Progenitor cell of endocrine pancreas (in vitro differentiated cells): Measurements from ENCODE around the gene DHRS11. TPM values are rescaled to one million over a fixed set of nuclear protein-coding genes. Genes with fewer than 3 reads are reported as not detected.

Source experiments
- DNase-seq: peaks from one replicate; pipeline ENCODE4 v3.0.0; 2021; ENCODE audit warnings: low spot score; ENCODE audit not compliant: unreplicated experiment
- H3K27ac Mint-ChIP-seq: 2 replicates; pipeline ENCODE4 v1.8.0; 2021; ENCODE audit warnings: mild to moderate bottlenecking, moderate library complexity, mixed read lengths
- H3K27me3 Mint-ChIP-seq: 2 replicates; pipeline ENCODE4 v1.8.0; 2021; ENCODE audit warnings: mixed read lengths
- H3K36me3 Mint-ChIP-seq: 2 replicates; pipeline ENCODE4 v1.8.0; 2022; ENCODE audit warnings: mixed read lengths; ENCODE audit not compliant: insufficient read depth
- H3K4me1 Mint-ChIP-seq: 2 replicates; pipeline ENCODE4 v1.8.0; 2021; ENCODE audit warnings: low read depth, mixed read lengths
- H3K4me3 Mint-ChIP-seq: 2 replicates; pipeline ENCODE4 v1.8.0; 2021; ENCODE audit warnings: low read depth, mild to moderate bottlenecking, moderate library complexity, mixed read lengths
- H3K9me3 Mint-ChIP-seq: 2 replicates; pipeline ENCODE4 v1.8.0; 2021; ENCODE audit warnings: low read depth, mixed read lengths
- CTCF ChIP-seq: fragments of 200-600 bp; sonication (generic); IDR thresholded peaks from one replicate; pipeline ENCODE4 v1.5.0; 2021; ENCODE audit warnings: antibody characterized with exemption, mild to moderate bottlenecking; ENCODE audit not compliant: unreplicated experiment
- total RNA-seq: library from RNA; stranded (reverse); gene quantifications from 2 replicates; pipeline ENCODE4 v1.2.1, GENCODE V29; 2021

Gene DHRS11
- total RNA-seq, 1 donor from 2014 or later: 12.0 TPM

GRCh38 chr17:36599546-36600250 is 8.0 kb downstream of the DHRS11 start:
- H3K9me3 Mint-ChIP-seq: no peaks in the 10 kb centered on the region
- H3K4me1 Mint-ChIP-seq: peaks cover 17% of the 10 kb centered on the region
- H3K27ac Mint-ChIP-seq: peak overlapping the region; percentile 10
- DNase-seq: no peak
- no peak for TF ChIP-seq CTCF
- H3K4me3 Mint-ChIP-seq: no peak overlapping the region
- no peaks in the 10 kb centered on the region for H3K27me3 Mint-ChIP-seq
- H3K36me3 Mint-ChIP-seq: peaks cover 1% of the 10 kb centered on the region

DNA sequence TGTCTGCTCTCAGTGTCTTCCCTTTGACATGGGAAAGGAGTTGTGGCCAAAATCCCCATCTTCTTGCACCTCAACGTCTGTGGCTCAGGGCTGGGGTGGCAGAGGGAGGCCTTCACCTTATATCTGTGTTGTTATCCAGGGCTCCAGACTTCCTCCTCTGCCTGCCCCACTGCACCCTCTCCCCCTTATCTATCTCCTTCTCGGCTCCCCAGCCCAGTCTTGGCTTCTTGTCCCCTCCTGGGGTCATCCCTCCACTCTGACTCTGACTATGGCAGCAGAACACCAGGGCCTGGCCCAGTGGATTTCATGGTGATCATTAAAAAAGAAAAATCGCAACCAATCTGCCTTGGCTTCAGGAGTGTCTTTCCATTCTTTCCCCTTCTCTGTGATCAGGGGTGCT is 8.8 kb downstream of the DHRS11 start:
- Mint-ChIP-seq H3K27ac (peak overlapping the region; percentile 80), H3K4me1 (peaks cover 17% of the 10 kb centered on the region), H3K4me3 (peak overlapping the region; percentile 86), H3K36me3 (no peaks in the 10 kb centered on the region), H3K9me3 (no peaks in the 10 kb centered on the region), H3K27me3 (no peaks in the 10 kb centered on the region)
- TF ChIP-seq CTCF: no peak
- no peak for DNase-seq

GRCh38 chr17:36600936-36601302 is 9.2 kb downstream of the DHRS11 start:
- DNase-seq: no peak
- TF ChIP-seq CTCF: no peak
- Mint-ChIP-seq H3K4me1 (peaks cover 19% of the 10 kb centered on the region), H3K36me3 (peaks cover 3% of the 10 kb centered on the region), H3K27ac (peak overlapping the region; percentile 80), H3K9me3 (no peaks in the 10 kb centered on the region), H3K27me3 (no peaks in the 10 kb centered on the region), H3K4me3 (peak overlapping the region; percentile 86)

DNA sequence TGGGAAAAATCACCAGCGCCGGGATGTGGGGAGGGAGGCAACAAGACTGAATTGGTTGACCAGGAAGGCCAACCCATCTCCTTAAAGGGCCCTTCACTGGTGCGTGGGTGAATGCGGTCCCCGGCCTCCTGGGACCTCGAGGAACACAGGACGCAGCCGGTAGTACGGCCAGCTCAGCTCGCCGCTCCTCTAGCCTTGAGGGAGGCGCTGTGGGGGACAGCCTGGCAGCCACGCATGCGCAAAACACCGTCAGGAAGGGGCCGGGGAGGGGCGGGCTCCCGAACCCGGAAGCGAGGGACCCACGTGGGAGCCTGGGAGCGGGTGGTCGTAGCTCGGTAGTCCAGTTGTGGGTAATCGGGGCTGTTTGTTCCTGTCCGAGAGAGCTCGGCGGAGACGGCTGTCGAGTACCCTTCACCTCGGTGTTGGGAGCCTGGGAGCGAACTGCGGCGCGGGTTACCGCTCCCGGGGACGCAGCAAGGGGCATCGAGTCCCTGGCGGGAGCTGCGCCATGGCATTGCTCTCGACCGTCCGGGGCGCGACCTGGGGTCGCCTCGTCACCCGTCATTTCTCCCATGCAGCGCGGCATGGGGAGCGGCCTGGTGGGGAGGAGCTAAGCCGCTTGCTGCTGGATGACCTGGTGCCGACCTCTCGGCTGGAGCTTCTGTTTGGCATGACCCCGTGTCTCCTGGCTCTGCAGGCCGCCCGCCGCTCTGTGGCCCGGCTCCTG is 9.8 kb downstream of the DHRS11 start, which contains the start of gene MRM1:
Gene MRM1 (plus strand): TSS at position 281 of the 727 bp plus-strand sequence. CDS start 228 bp downstream, at position 509.
- Mint-ChIP-seq H3K27ac (peak within 1 kb of the TSS; percentile 80), H3K36me3 (peaks cover 5% of the 10 kb centered on the region), H3K4me1 (peaks cover 19% of the 10 kb centered on the region), H3K9me3 (no peaks in the 10 kb centered on the region), H3K27me3 (no peaks in the 10 kb centered on the region), H3K4me3 (peak within 1 kb of the TSS; percentile 86)
- peak; percentile 90 for DNase-seq
- no peak for TF ChIP-seq CTCF

DNA sequence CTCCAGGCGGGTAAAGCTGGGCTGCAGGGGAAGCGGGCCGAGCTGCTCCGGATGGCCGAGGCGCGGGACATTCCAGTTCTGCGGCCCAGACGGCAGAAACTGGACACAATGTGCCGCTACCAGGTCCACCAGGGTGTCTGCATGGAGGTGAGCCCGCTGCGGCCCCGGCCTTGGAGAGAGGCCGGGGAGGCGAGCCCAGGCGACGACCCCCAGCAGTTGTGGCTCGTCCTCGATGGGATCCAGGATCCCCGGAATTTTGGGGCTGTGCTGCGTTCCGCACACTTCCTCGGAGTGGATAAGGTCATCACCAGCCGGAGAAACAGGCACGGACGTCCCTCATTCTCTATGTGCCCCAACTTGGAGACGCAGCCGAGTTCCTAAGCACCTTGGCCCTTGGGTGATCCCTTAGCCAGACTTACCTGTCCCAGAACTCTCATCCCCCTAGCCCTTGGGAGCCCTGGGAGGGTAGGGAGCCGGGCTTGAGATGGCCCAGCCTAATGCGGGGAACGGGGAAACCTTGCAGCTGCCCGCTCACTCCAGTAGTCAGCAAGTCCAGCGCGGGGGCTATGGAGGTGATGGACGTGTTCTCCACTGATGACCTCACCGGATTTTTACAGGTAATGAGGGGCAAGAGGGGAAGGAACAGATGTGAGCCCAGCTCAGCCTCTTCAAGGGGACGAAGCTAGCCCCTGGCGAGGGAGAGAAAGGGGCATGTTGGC is 10.5 kb downstream of the DHRS11 start:
- Mint-ChIP-seq H3K9me3 (no peaks in the 10 kb centered on the region), H3K4me3 (peak overlapping the region; percentile 86), H3K27ac (peak overlapping the region; percentile 80), H3K27me3 (no peaks in the 10 kb centered on the region), H3K4me1 (peaks cover 19% of the 10 kb centered on the region), H3K36me3 (peaks cover 5% of the 10 kb centered on the region)
- no peak for TF ChIP-seq CTCF
- no peak for DNase-seq
